SK-N-DZ (cell line): Measurements from ENCODE around the gene TBC1D16.

Experiments
- DNase-seq: peaks from one replicate; pipeline ENCODE4 v3.0.0-alpha.2; 2015; ENCODE audit warnings: low spot score

TBC1D16 gene

GRCh38 chr17:80025140-80025539, 10.5 kb downstream of the TBC1D16 start:
- no peak for DNase-seq

DNA sequence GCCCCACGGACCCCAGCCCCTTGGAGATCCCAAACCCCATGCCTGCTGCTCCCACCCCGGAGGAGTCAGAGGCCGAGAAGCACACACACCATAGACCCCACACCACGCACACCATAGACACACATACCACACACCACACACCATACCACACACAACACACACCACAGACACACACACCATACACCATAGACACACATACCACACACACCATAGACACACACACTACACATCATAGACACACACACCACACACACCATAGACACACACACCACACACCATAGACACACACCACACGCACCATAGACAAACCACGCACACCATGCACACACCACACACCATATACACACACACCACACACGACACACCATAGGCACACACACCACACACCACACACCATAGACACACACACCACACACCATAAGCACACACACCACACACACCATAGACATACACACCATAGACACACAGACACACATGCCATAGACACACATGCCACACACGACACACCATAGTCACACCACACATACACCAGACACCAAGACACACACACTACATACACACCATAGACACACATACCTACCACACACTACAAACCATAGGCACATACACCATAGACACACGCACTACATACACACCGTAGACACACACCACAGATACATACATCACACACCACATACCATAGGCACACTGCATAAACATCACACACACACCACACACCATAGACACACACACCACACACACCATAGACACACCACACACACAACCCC, 11.3 kb downstream of the TBC1D16 start:
- peak; percentile 41 for DNase-seq

- DNase-seq: no peak
Measured at GRCh38 chr17:80023481-80024205, 12.0 kb downstream of the TBC1D16 start.

GRCh38 chr17:80021600-80021999, 14.1 kb downstream of the TBC1D16 start:
- no peak for DNase-seq

- no peak for DNase-seq
Measured at GRCh38 chr17:80018917-80019651, 16.6 kb downstream of the TBC1D16 start.

GRCh38 chr17:80017226-80018010, 18.3 kb downstream of the TBC1D16 start:
- no peak for DNase-seq

DNA sequence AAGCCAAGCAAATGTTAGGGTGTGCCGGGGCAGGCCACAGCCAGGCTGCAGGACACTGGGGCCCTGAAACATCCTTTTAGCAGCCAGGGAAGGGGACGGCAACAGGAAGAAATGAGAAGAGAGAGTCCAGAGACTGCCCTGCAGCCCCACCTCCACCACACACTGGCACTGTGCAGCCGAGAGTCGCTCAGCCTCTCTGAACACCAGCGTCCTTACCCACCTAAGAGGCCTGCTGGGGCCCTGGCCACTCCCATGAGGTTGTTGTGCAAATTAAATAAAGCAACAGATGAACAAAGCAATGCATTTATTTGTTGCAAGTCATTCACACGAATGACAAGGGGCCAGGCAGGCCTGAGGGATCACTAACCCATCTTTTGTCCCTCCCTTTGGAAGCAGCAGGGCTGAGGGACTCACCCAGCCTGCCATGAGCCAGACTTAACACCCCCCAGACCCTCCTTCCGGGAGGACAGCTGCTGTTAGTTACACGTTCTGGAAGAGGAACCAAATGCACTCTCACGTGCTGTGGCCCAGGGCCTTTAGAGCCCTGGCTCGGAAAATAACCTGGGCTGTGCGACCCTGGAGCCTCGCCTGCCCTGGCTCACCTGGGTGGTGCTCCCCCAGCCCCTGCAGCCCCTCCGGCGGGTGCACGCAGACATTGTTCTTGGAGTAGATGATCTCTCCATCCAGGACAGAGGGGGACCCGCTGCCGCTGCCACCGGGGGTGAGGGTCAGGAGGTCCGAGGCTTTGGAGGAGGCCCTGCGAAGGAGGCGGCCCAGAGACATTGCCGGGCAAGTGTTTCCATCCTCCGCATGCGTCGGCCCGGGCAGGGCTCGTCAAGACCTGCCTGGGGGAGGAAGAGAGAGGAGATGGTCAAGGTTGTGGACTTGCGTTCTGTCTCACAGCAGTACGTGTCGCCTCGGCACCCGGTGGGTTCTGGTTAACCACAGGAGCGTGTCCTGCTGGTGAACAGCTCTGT, 22.6 kb downstream of the TBC1D16 start:
- DNase-seq: no peak

DNA sequence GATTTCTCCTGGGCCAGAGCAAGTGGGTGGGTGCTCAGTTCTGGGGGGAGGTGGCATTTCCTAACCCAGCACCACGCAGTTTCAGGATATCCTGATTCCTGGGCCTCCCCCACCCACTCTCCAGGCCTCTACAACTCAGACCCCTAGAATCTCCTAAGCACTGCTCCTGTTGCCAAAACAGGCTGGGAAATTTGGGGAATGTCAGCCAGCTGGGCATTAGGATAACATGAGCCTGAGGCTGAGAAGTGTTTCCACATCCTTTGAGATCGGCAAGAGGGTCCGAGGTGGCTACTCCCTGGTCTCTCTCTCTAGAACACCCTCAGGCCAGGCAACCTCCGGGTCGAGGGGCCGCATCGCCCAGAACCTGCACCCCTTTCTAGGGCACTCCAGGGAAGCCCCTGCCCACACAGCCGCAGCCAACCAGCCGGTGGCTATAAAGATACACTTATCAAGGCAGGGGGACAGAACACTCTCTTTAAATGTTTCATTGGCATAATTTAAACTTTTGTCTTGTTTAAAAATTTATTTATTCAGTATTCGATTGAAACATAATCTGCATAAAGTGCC, 23.6 kb downstream of the TBC1D16 start:
- DNase-seq: no peak

DNA sequence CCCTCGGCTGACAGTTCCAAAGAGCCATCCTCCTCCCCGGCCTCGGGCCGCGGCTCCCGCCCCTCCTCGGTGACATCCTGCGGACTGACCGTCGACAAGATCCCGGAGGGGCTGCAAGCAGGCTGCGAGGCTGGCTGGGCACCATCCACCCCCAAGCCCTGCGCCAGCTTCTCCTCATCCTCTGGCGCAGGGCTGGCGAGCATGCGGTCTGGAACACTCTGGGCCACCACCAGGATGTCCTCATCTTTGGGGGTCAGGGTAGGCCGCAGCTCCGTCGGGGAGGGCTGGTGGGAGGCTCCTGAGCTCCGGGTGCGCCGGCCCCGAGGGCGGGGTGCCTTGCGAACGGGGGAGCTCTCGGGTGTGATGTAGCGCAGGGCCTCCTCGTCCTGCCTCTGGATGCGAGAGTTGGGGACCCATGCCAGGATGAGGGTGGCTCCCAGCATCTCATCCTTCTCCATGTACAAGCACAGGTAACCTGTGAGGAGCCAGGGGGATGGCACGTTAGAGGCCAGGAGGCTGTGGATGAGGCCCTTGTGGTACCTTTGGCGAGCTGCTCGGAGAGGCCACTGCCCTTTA, 25.3 kb downstream of the TBC1D16 start:
- no peak for DNase-seq

GRCh38 chr17:80009391-80010282, 26.0 kb downstream of the TBC1D16 start:
- no peak for DNase-seq

DNA sequence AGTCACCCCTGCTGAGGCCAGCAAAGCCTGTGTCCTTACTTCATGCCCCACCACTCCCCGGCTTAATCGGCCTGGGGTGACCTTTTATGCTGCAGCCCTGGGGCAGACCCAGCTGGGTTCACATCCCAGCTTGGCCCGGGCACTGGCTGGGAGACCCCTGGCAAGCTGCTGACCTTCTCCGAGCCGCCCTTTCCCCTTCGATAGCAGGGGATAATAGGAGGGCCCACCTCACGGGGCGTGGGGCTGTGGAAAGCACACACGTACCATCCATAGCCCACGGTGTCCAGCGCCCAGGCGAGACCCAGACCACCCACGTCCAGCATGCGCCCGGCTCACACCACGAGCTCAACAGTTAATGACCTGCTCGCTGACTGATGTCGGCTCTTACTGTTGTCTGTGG, 26.8 kb downstream of the TBC1D16 start:
- DNase-seq: no peak

DNA sequence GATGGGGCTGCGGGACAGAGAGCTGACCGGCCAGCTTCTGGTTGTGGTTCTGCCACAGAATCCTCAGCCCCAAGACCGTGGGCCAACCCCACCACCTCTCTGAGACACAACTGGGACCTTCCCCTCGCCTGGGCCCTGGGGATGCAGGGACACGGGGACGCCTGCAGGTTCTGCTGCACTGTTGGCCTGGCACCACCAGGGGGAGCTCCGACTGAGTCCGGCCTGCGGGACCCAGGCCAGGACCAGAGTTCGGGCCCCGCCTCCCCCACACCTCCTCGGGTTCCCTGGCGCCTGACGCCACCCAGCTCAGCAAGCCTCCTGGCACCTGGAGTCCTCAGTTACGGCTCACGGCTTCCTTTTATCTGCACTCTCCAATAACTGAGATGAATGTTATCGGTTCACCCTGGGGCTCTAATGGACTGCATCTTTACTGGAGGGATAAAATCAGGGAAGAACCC, 27.3 kb downstream of the TBC1D16 start:
- DNase-seq: peak; percentile 71

- DNase-seq: no peak
Measured at GRCh38 chr17:80007939-80008338, 27.7 kb downstream of the TBC1D16 start.

GRCh38 chr17:80006811-80007752, 28.6 kb downstream of the TBC1D16 start:
- no peak for DNase-seq

DNA sequence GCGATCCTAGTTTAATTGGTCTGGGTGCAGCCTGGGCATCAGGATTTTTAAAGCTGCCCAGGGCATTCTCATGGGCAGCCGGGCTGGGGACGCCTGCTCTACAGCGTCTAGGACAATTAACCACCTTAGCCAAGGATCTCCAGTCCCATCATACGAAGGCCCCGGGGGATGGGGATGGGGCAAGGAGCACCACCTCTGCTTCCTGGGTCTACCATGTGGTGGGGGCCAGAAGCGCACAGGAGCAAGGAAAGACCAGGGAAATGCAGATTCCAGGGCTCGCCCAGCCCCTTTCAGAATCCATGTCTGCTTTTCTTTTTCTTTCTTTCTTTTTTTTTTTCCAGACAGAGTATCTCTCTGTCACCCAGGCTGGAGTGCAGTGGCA, 29.3 kb downstream of the TBC1D16 start:
- no peak for DNase-seq

- peak; percentile 56 for DNase-seq
Measured at GRCh38 chr17:80005360-80006338, 30.0 kb downstream of the TBC1D16 start.
